DND-41 (cell line): Measurements from ENCODE around the gene PID1.

Source experiments
- CTCF ChIP-seq: IDR thresholded peaks from 2 replicates; pipeline ENCODE4 v1.5.1; 2012; ENCODE audit warnings: borderline replicate concordance, low read length, moderate library complexity, mild to moderate bottlenecking; ENCODE audit not compliant: poor library complexity, severe bottlenecking; ENCODE audit errors: extremely low read depth
- EZH2 ChIP-seq: IDR thresholded peaks from 3 replicates; pipeline ENCODE4 v1.6.1; 2012; ENCODE audit warnings: borderline replicate concordance, low read depth, mild to moderate bottlenecking, moderate library complexity, low read length, inconsistent platforms; ENCODE audit not compliant: severe bottlenecking

DNA sequence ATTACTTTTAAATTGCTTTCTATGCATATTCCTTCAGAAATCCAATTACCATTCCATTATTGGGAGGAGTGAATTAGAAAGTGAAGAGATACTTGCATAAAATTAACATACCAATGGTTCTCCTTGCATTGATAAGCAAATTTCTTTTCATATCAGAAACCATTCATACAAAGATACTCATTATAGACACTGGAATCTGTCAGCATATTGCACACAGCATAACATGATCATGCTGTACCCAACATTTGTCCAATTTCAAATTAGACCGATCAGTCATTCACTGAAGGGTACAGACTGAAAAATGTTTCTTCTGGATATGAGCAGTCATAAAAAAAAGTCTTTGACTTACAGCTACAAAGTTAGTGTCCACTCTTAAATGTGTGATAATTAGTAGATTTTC, 175.6 kb downstream of the PID1 start:
- TF ChIP-seq CTCF (no peak), EZH2 (no peak)
